ENCODE data around the gene EYS. TPM values are rescaled to one million over a fixed set of nuclear protein-coding genes. Genes with fewer than 3 reads are reported as not detected.

EYS gene
- total and polyA plus RNA-seq, 2 of the 13 experiments (the other 11 are each of a cell fraction or from before 2014, with no cell fraction given): 0.04 to 0.07 TPM

- TF ChIP-seq AHDC1 (CRISPR knock-in tag; IDR thresholded peaks at IDR 0.05; ENCODE audit: borderline replicate concordance) (no peak), CTCF (CRISPR knock-in tag; IDR thresholded peaks at IDR 0.05) (peak; percentile 46; the same call in 1 of the 2 replicates)
Measured at GRCh38 chr6:63764318-63764916, 1942.6 kb downstream of the EYS start (continued).

DNA sequence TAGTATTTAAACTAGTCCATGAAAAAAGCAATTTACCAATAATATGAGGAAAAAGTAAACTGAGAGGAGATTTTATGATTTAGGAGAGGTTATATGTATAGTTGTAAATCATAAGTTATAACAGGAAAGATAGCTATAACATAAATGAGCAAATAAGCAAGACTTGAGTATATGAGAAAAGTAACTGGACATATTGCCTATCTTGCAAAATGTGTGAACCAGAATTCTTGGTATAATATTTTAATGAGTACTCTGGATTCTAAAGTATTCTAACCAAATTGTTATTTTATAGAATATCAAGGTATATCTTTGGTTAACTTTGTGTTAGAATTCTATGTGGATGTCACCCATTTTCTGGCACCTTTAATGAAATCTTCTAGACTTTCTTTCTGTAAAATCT lies 1946.8 kb downstream of the EYS start:
- no peak overlapping the region for H2AFZ ChIP-seq (ENCODE audit: low read length)
- intact Hi-C loops (cut with micrococcal nuclease; ENCODE audit: unreplicated experiment): loop anchor here (5.0 kb wide), 1 partner anchor 183 kb away; no protein-coding TSS in a partner anchor
- no peak for TF ChIP-seq ARHGAP35 (CRISPR knock-in tag; IDR thresholded peaks at IDR 0.05; ENCODE audit: borderline replicate concordance)
- TF ChIP-seq ZNF329 (CRISPR knock-in tag; IDR thresholded peaks at IDR 0.05; ENCODE audit: low read depth): no peak
- TF ChIP-seq KMT2B (CRISPR knock-in tag; IDR thresholded peaks at IDR 0.05): no peak
- TF ChIP-seq SNAPC4 (CRISPR knock-in tag; IDR thresholded peaks at IDR 0.05): no peak
- no peak for TF ChIP-seq EEA1 (CRISPR knock-in tag; IDR thresholded peaks at IDR 0.05; ENCODE audit: borderline replicate concordance)
- peak; percentile 70 to 74 for TF ChIP-seq MAFK (conservative IDR thresholded peaks at IDR 0.05 in 1 of 2, IDR thresholded peaks at IDR 0.05 in 1 of 2; ENCODE audit: low read length in 2 of 2)
- TF ChIP-seq RARA (CRISPR knock-in tag; IDR thresholded peaks at IDR 0.05): no peak
- TF ChIP-seq MYC (CRISPR knock-in tag; IDR thresholded peaks at IDR 0.05; ENCODE audit: borderline replicate concordance): no peak

More for the DNA sequence above, 1946.8 kb downstream of the EYS start:
- ChIA-PET CTCF (ENCODE audit: low intra/inter-chr PET ratio, low total read pairs) (no interaction called here), POLR2A (no interaction called here)
- H3K36me3 ChIP-seq (replicated peaks in 1 of 2; ENCODE audit: control insufficient read depth in 1 of 2, insufficient read depth in 2 of 2, low read length in 2 of 2): no peaks in the 10 kb centered on the region
- no TSS peak for BruUV-seq (replicated peaks)
- H3K79me2 ChIP-seq (ENCODE audit: insufficient read depth, low read length): no peaks in the 10 kb centered on the region
- H3K9ac ChIP-seq (ENCODE audit: insufficient read depth, low read depth, low read length): no peak overlapping the region
- H4K20me1 ChIP-seq (ENCODE audit: insufficient read depth, low read length): no peaks in the 10 kb centered on the region
- H3K4me3 ChIP-seq (replicated peaks in 1 of 3; ENCODE audit: insufficient read depth in 1 of 3, low read depth in 2 of 3, low read length in 3 of 3): no peak overlapping the region
- ATAC-seq (no peak), FAIRE-seq (no peak), DNase-seq (ENCODE audit: low spot score) (no peak)
- H3K27ac ChIP-seq (ENCODE audit: extremely low read length, insufficient read depth, low read length): no peak overlapping the region
- in situ Hi-C loops (cut with HindIII; ENCODE audit: extremely low pct_ligation_motif_present, low pct_unique_long_range_greater_than_20kb): loop anchor here (5.0 kb wide), 2 partner anchors 163 to 408 kb away; no protein-coding TSS in a partner anchor
- peaks cover 12% of the 10 kb centered on the region for H3K4me1 ChIP-seq (ENCODE audit: insufficient read depth, low read length)
- H3K9me3 ChIP-seq (ENCODE audit: low read length): 0 out of 2 replicates have a peak, but pooled peaks cover 11% of the 10 kb centered on the region
- H3K4me2 ChIP-seq (ENCODE audit: low read depth, low read length): no peak overlapping the region
- no peaks in the 10 kb centered on the region for H3K27me3 ChIP-seq (ENCODE audit: control insufficient read depth in 1 of 2, insufficient read depth in 2 of 2, low read length in 2 of 2)

Measured in HepG2 (cell line).